Loucy (cell line): ENCODE measurements around the gene TBCC.

Experiments
- H2AFZ ChIP-seq: fragments of 200-600 bp; sonication (generic); 2 replicates; pipeline ENCODE4 v1.6.0; 2016; ENCODE audit warnings: antibody characterized with exemption, mild to moderate bottlenecking, low read length, moderate library complexity
- H3F3A ChIP-seq: fragments of 200-600 bp; 2 replicates; pipeline ENCODE4 v1.6.0; 2016; ENCODE audit warnings: antibody characterized with exemption, low read depth, mild to moderate bottlenecking
- H3K27me3 ChIP-seq: fragments of 200-600 bp; sonication (generic); 2 replicates; pipeline ENCODE4 v1.6.1; 2014; ENCODE audit warnings: low read length, mild to moderate bottlenecking; ENCODE audit not compliant: insufficient read depth, poor library complexity, severe bottlenecking
- H3K36me3 ChIP-seq: fragments of 200-600 bp; sonication (generic); 2 replicates; pipeline ENCODE4 v1.6.1; 2016; ENCODE audit warnings: low read length; ENCODE audit not compliant: insufficient read depth
- H3K4me1 ChIP-seq: fragments of 200-600 bp; sonication (generic); 2 replicates; pipeline ENCODE4 v1.5.1; 2014; ENCODE audit warnings: low read length, mild to moderate bottlenecking; ENCODE audit not compliant: insufficient read depth, poor library complexity, severe bottlenecking
- H3K4me2 ChIP-seq: fragments of 200-600 bp; sonication (generic); 2 replicates; pipeline ENCODE4 v1.6.0; 2014; ENCODE audit warnings: antibody characterized with exemption, low read length, low read depth, mild to moderate bottlenecking; ENCODE audit not compliant: poor library complexity, severe bottlenecking
- H3K4me3 ChIP-seq: fragments of 200-600 bp; sonication (generic); 2 replicates; pipeline ENCODE4 v1.5.1; 2014; ENCODE audit warnings: low read length, mild to moderate bottlenecking, mixed read lengths; ENCODE audit not compliant: poor library complexity, severe bottlenecking
- H3K79me2 ChIP-seq: fragments of 200-600 bp; sonication (generic); 2 replicates; pipeline ENCODE4 v1.6.1; 2014; ENCODE audit warnings: low read length; ENCODE audit not compliant: insufficient read depth
- H3K9ac ChIP-seq: fragments of 200-600 bp; sonication (generic); 2 replicates; pipeline ENCODE4 v1.6.0; 2014; ENCODE audit warnings: mild to moderate bottlenecking, low read depth, low read length, moderate library complexity; ENCODE audit not compliant: poor library complexity, severe bottlenecking
- H3K9me2 ChIP-seq: fragments of 200-600 bp; sonication (generic); replicated peaks from 2 replicates; pipeline ENCODE4 v1.6.1; 2016; ENCODE audit warnings: low read depth, low read length, mixed read lengths
- H3K9me3 ChIP-seq: fragments of 200-600 bp; sonication (generic); 2 replicates; pipeline ENCODE4 v1.6.1; 2014; ENCODE audit warnings: mild to moderate bottlenecking, antibody characterized with exemption, low read length, low read depth; ENCODE audit not compliant: insufficient read depth
- H4K20me1 ChIP-seq: fragments of 200-600 bp; sonication (generic); 2 replicates; pipeline ENCODE4 v1.6.0; 2014; ENCODE audit warnings: antibody characterized with exemption, low read length, mild to moderate bottlenecking; ENCODE audit not compliant: insufficient read depth, poor library complexity, severe bottlenecking
- EZH2phosphoT487 ChIP-seq: fragments of 200-600 bp; IDR thresholded peaks from 2 replicates; pipeline ENCODE4 v1.6.1; 2018; ENCODE audit warnings: antibody characterized with exemption, mild to moderate bottlenecking, moderate library complexity, borderline replicate concordance
- TF ChIP-seq, protein P1 (sequence below): fragments of 200-600 bp; sonication (generic); conservative IDR thresholded peaks from 2 replicates; pipeline ENCODE4 v1.5.1; 2014; ENCODE audit warnings: mild to moderate bottlenecking, antibody characterized with exemption, low read length

TBCC gene

DNA sequence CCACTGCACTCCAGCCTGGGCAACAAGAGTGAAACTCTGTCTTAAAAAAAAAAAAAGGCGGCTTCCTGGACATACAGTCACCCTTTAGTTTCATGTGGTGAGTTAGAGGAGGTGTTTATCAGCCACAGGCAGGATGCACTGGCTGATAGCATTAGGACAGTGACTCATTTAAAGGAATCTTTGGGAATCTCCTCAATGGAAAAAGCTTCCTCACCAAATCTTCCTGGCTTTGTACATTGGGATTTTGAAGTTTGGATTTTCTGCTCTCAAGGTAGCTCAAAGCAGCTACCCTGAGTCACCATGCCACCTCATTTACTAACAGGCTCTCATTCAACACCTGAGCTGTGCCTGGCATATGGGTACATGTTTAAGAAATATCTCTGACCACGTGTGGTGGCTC lies 43.7 kb downstream of the TBCC start:
- Histone ChIP-seq H3K4me2 (no peak overlapping the region), H3K36me3 (no peaks in the 10 kb centered on the region), H3K27me3 (no peaks in the 10 kb centered on the region), H3K79me2 (no peaks in the 10 kb centered on the region), H2AFZ (no peak overlapping the region), H3F3A (no peaks in the 10 kb centered on the region), H3K4me1 (no peaks in the 10 kb centered on the region), H4K20me1 (no peaks in the 10 kb centered on the region), H3K4me3 (no peak overlapping the region), H3K9me2 (no peaks in the 10 kb centered on the region), H3K9me3 (no peaks in the 10 kb centered on the region), H3K9ac (no peak overlapping the region)
- no peak for TF ChIP-seq EZH2phosphoT487
- TF ChIP-seq, protein P1, sequence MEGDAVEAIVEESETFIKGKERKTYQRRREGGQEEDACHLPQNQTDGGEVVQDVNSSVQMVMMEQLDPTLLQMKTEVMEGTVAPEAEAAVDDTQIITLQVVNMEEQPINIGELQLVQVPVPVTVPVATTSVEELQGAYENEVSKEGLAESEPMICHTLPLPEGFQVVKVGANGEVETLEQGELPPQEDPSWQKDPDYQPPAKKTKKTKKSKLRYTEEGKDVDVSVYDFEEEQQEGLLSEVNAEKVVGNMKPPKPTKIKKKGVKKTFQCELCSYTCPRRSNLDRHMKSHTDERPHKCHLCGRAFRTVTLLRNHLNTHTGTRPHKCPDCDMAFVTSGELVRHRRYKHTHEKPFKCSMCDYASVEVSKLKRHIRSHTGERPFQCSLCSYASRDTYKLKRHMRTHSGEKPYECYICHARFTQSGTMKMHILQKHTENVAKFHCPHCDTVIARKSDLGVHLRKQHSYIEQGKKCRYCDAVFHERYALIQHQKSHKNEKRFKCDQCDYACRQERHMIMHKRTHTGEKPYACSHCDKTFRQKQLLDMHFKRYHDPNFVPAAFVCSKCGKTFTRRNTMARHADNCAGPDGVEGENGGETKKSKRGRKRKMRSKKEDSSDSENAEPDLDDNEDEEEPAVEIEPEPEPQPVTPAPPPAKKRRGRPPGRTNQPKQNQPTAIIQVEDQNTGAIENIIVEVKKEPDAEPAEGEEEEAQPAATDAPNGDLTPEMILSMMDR, result no peak

- TF ChIP-seq, protein P1, result no peak
- TF ChIP-seq EZH2phosphoT487, result no peak
- Histone ChIP-seq H3F3A (no peaks in the 10 kb centered on the region), H3K9ac (no peak overlapping the region), H3K4me1 (peaks cover 14% of the 10 kb centered on the region), H3K36me3 (no peaks in the 10 kb centered on the region), H3K4me3 (no peak overlapping the region), H2AFZ (no peak overlapping the region), H4K20me1 (no peaks in the 10 kb centered on the region), H3K9me3 (no peaks in the 10 kb centered on the region), H3K4me2 (no peak overlapping the region), H3K79me2 (no peaks in the 10 kb centered on the region), H3K27me3 (no peaks in the 10 kb centered on the region), H3K9me2 (no peaks in the 10 kb centered on the region)
Observed at GRCh38 chr6:42698217-42698616, 47.7 kb downstream of the TBCC start.

GRCh38 chr6:42697268-42697655 lies 48.6 kb downstream of the TBCC start:
- H3K4me2 ChIP-seq, result no peak overlapping the region
- no peak for TF ChIP-seq EZH2phosphoT487
- TF ChIP-seq, protein P1, result no peak

More at GRCh38 chr6:42697268-42697655, 48.6 kb downstream of the TBCC start:
- H4K20me1 ChIP-seq, result no peaks in the 10 kb centered on the region
- no peaks in the 10 kb centered on the region for H3K9me3 ChIP-seq
- H3F3A ChIP-seq, result no peaks in the 10 kb centered on the region
- peaks cover 16% of the 10 kb centered on the region for H3K4me1 ChIP-seq
- no peak overlapping the region for H3K4me3 ChIP-seq
- H3K27me3 ChIP-seq, result no peaks in the 10 kb centered on the region
- no peaks in the 10 kb centered on the region for H3K9me2 ChIP-seq
- no peaks in the 10 kb centered on the region for H3K79me2 ChIP-seq
- H3K36me3 ChIP-seq, result peaks cover 4% of the 10 kb centered on the region; the same call in 1 of the 2 replicates
- no peak overlapping the region for H3K9ac ChIP-seq
- H2AFZ ChIP-seq, result no peak overlapping the region
